Measurements from ENCODE around the gene GTSF1L. TPM values are rescaled to one million over a fixed set of nuclear protein-coding genes. Genes with fewer than 3 reads are reported as not detected.

Gene GTSF1L
- total RNA-seq, 1 donor from 2014 or later, result not detected

DNA sequence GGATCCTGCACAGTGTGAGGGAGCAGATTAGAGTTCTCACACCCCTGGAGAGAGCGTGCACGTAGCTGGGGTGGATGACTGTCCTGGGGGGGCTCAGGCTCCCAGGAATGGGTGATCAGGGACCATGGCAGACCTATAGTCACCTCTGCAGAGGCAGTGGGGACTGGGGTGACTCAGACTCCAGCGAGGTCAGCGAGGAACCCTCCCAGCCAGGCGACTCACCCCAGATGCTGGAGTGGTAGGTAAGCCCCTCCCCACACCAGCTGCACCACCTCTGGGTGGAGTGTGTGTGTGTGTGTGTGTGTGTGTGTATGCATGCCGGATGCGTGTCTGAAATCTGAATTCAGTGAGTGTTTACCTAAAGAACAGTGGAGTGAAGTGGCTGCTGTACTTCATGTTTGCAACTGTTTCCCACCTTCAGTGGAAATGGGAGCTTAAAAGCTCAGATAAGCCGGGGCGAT, 17.4 kb upstream of the GTSF1L start:
- Histone ChIP-seq H3K27me3 (ENCODE audit: low read depth) (peaks cover 7% of the 10 kb centered on the region), H3K27ac (no peak overlapping the region), H3K9me3 (no peaks in the 10 kb centered on the region), H3K4me3 (no peak overlapping the region), H3K36me3 (no peaks in the 10 kb centered on the region), H3K4me1 (no peaks in the 10 kb centered on the region)
- ATAC-seq (peak; percentile 67 to 74), DNase-seq (no peak)
- intact Hi-C loops (cut with DNase I), result no loop called here
- TF ChIP-seq, protein P1, sequence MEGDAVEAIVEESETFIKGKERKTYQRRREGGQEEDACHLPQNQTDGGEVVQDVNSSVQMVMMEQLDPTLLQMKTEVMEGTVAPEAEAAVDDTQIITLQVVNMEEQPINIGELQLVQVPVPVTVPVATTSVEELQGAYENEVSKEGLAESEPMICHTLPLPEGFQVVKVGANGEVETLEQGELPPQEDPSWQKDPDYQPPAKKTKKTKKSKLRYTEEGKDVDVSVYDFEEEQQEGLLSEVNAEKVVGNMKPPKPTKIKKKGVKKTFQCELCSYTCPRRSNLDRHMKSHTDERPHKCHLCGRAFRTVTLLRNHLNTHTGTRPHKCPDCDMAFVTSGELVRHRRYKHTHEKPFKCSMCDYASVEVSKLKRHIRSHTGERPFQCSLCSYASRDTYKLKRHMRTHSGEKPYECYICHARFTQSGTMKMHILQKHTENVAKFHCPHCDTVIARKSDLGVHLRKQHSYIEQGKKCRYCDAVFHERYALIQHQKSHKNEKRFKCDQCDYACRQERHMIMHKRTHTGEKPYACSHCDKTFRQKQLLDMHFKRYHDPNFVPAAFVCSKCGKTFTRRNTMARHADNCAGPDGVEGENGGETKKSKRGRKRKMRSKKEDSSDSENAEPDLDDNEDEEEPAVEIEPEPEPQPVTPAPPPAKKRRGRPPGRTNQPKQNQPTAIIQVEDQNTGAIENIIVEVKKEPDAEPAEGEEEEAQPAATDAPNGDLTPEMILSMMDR (IDR thresholded peaks at IDR 0.05), result no peak

DNA sequence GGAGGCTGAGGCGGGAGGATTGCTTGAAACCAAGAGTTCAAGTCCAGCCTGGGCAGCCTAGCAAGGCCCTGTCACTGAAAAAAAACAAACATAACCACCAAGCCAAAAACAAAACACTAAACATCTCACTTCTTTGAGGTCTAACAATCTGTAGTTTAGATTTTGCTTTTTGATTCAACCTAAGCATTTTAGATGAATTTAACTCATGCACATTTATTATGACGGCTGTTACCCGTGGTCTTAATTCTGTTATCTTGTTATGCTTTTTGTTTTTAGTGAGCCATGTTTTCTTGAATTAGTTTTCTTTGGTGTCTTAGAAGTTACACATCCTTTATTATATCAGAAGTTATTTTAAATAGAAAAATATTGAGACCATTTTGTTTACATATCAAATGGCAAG, 13.8 kb upstream of the GTSF1L start:
- intact Hi-C loops (cut with DNase I), result no loop called here
- H3K36me3 ChIP-seq, result no peaks in the 10 kb centered on the region
- H3K4me3 ChIP-seq, result no peak overlapping the region
- TF ChIP-seq, protein P1 (IDR thresholded peaks at IDR 0.05), result no peak
- no peaks in the 10 kb centered on the region for H3K4me1 ChIP-seq
- H3K9me3 ChIP-seq, result no peaks in the 10 kb centered on the region
- DNase-seq (no peak), ATAC-seq (no peak)
- peaks cover 6% of the 10 kb centered on the region for H3K27me3 ChIP-seq (ENCODE audit: low read depth)
- no peak overlapping the region for H3K27ac ChIP-seq

DNA sequence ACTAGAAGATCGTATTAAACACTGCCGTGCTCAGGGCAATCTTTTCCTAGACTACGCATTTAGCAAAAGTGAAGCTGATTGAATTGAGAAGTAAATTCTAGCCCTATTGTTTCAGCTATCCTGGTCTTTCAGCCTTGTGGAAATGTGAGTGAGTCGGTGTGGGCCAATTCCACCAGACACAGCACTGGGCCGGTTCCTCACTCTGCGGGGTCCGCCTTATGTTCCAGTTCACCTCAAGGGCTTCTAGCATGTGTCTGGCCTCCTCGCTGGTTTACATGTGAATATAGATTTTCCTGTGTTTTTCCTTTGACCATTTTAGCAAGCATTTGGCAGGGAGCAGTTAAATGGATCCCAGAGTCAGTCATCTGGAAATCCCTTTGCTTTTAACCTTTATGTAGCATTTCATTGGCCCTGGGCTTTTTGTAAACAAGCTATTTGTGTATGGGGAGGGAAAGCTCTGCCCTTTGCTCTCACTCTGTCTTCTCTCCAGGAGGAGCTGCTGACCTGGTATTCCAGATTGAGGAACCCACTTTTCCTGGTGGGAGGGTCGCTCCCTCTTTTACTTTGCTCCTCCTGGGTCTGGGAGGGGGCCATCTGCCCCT, 12.4 kb upstream of the GTSF1L start:
- no peak overlapping the region for H3K27ac ChIP-seq
- DNase-seq (no peak), ATAC-seq (no peak)
- H3K4me3 ChIP-seq, result no peak overlapping the region
- H3K36me3 ChIP-seq, result no peaks in the 10 kb centered on the region
- intact Hi-C loops (cut with DNase I), result no loop called here
- H3K9me3 ChIP-seq, result no peaks in the 10 kb centered on the region
- peaks cover 6% of the 10 kb centered on the region for H3K27me3 ChIP-seq (ENCODE audit: low read depth)
- TF ChIP-seq, protein P1 (IDR thresholded peaks at IDR 0.05), result no peak
- no peaks in the 10 kb centered on the region for H3K4me1 ChIP-seq

DNA sequence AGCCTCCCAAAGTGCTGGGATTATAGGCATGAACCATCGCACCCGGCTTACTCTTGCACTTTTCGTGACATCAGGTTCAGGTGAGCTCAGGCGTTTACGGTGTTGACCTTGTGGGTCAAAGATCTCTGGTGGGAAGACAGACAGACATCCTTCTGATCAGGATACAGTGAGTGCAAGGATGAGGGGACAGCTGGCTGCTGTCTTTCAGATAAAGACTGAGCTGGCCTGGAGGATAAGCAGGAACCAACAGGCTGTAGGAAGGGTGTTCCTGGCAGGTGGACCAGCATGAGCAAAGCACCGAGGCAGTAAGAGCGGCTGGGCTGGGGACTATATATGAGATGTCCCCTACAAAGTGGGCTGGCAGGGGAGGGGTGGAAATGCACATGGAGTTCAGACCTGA, 11.1 kb upstream of the GTSF1L start:
- ATAC-seq (no peak), DNase-seq (no peak)
- intact Hi-C loops (cut with DNase I), result no loop called here
- TF ChIP-seq, protein P1 (IDR thresholded peaks at IDR 0.05), result no peak
- H3K27ac ChIP-seq, result no peak overlapping the region
- peaks cover 6% of the 10 kb centered on the region for H3K27me3 ChIP-seq (ENCODE audit: low read depth)
- H3K9me3 ChIP-seq, result no peaks in the 10 kb centered on the region
- no peaks in the 10 kb centered on the region for H3K36me3 ChIP-seq
- no peak overlapping the region for H3K4me3 ChIP-seq
- no peaks in the 10 kb centered on the region for H3K4me1 ChIP-seq

- no peak for DNase-seq
- Histone ChIP-seq H3K27ac (no peak overlapping the region), H3K9me3 (no peaks in the 10 kb centered on the region), H3K27me3 (ENCODE audit: low read depth) (peaks cover 11% of the 10 kb centered on the region), H3K4me1 (no peaks in the 10 kb centered on the region), H3K4me3 (no peak overlapping the region), H3K36me3 (no peaks in the 10 kb centered on the region)
- TF ChIP-seq, protein P1 (IDR thresholded peaks at IDR 0.05), result no peak
- ATAC-seq, result no peak
- intact Hi-C loops (cut with DNase I), result no loop called here
These were observed 9.9 kb upstream of the GTSF1L start for GRCh38 chr20:43736588-43737158.
